ENCODE results near the gene DAPK2.
"Not testable (repeated sequence)": the region's sequence is repeated elsewhere in the genome, so short reads cannot be mapped to it uniquely, and the experiment has no call there.

DAPK2 gene

DNA sequence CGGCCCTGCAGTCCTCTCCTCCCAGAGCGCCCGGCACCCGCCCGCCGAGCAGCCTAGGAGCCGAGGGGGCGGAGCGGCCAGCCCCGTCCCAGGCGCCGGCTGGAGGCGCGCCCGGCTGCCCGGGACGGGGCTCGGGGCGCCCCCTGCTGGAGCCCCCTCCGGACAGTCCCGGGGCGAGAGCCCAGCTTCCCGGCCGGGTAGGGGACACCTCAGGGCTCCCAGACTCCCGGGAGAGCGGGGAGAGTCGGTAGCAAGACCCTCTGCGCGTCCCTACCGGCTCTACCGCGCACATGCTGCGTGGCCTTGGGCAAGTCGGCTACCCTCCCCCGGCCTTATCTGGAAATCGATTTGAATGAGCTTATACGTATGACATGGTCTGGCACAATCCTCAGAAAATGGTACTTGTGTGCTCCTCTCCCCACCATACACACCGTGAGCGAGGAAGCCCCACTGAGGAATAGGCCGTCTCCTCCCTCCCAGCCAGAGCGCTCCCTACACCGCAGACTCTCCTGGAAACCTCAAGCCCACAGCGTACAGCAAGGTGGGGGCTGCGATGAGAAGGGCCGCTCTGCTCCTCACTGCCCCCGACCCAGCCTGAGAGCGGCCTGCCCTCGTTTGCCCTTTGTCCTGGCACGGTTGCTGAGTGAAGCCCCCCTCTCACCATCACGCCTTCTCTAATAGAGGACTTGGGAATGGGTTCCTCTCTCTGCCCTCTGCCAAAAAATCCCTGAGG lies at the start of gene DAPK2:
TSS of gene DAPK2 (minus strand) at position 65 of the 733 bp plus-strand sequence. CDS start 6,224 bp downstream, outside the sequence.
- peak; percentile 77 for DNase-seq

DNA sequence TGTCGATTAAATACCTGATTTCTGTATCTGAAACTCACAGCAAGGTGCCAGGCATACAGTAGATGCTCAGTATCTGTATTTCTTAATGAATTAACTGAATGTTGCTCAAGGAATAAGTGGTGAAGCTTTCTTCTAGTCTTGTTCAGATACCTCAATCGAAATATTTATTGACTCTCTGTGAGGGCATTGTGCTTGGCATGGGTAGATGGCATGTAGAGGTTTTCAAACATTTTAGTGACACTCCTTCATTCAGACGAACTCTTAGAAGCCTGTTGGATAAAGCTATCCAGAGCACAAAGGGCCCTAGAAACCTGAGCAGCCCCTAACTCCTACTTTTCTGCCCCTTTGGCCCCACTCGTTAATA lies 49.1 kb upstream of the DAPK2 start:
- DNase-seq: no peak

DNA sequence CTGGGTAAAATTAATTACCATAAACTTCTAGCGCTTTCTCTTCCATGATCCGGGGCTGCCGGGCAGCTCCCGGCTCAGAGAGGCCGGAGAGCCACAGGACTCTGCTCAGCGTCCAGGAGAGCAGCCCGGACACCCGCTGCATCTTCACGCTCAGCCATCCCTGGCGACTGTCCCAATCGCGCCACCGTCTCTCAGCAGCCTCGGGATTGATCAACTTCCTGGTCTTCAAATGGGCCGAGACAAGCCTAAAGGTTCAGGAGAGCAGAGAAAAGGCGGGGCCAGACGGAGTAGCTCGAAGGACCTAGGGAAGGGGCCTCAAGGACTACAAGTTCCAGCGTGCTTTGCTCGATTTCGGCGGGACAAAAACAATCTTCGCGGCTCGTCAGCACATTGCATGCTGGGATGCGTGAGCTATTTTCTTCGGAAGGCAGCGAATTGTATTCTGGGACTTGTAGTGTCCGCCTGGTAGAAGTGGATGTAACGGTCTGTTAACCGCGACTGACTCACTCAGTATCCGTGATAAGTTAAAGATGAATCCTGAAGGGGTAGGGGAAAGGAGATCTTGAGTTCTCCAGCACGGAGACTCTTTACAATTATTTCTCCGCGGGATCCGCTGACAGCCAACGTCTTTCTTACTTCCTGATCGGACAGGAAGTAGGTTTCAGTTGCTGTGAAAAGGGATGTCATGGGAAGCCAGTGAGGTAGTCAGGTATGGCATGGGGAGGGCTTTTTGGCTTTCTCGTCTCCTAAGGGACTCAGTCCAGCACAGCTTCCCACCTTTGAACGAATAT lies 47.5 kb upstream of the DAPK2 start, which contains the start of gene CIAO2A:
TSS of gene CIAO2A (minus strand) at position 212 of the 791 bp plus-strand sequence. CDS start at position 142, 70 bp downstream.
- DNase-seq: peak; percentile 98

DNA sequence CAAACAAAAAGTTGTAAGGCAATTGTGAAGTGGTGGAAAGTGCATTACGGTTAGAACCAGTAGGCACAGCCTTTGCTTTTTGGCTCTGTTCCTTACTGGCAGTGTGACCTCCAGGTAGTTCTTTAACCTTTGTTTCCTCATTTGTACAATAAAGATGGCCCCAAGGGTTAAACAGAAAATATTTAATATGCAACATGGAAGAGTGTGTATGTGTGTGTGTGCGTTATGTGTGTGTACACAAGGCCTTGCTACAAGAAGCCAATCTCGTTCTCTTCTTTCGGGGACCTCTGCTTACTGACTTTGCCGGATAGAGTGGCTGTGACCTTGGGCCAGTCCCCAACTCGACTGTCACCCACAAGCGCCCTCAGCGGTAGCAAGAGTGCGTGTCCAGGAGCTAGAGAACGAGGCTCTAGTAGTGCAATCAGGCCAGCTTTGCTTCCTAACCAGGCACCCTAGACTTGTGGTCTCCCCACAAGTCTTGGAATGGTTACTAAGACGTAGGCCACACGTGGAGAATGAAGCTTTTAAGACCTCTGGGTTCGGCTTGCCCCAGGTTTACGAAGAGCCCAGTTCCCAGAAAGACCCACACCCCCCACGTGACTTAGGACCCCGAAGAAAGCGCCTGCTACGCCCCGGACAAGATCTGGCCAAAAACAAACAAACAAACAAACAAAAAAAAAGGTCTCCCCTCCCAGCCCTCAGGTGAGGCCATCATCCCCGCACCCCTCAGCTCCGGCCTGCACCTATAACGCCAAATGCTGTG lies 46.8 kb upstream of the DAPK2 start:
- peak; percentile 65 for DNase-seq

GRCh38 chr15:64092075-64092820 lies 46.0 kb upstream of the DAPK2 start:
- peak; percentile 31 for DNase-seq

DNA sequence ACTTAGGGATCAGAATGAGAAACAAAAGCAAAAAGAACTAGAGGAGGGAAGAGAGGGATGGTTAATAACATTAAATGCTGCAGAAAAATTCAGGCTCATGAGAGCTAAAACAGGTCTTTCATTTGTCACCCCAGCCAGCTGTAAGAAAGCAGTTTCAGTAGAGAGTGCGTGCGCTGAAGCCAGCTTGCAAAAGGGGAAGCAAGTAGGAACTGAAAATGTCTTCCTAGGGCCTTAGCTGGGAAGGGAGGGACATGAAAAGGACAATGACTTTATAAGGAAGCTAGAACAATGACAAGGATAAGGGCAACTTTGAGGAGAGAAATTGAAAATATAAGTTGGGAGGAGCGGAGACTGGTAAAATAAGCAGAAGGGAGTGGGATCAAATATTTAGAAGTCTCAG lies 44.2 kb upstream of the DAPK2 start:
- DNase-seq: no peak

GRCh38 chr15:64089543-64090280 lies 43.4 kb upstream of the DAPK2 start:
- DNase-seq: no peak

DNA sequence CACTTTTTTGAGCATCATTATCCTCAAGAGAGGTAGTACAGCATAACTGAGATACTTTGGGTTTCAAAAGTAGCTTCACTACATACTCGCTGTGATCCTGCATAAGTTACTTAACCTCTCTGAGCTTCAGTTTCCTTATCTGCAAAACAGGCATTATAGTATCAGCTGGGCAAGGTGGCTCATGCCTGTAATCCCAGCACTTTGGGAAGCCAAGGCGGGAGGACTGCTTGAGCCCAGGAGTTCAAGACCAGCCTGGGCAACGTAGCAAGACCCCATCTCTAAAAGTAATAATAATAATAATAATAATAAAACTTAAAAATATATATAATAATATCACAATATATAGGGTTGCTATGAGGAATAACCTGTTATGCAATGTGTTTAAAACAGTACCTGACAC lies 36.5 kb upstream of the DAPK2 start:
- DNase-seq: no peak

DNA sequence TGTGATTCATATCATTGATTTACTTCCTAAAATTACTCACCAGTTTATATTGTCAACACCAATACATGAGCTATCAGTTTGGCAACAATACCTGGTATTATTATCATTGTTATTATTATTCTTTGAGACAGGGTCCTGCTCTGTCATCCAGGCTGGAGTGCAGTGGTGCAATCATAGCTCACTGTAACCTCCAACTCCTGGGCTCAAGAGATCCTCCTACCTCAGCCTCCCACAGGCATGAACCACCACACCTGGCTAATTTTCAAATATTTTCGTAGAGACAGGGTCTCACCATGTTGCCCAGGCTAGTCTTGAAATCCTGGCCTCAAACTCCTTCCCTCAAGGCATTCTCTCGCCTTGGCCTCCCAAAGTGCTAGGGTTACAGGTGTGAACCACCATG lies 27.2 kb upstream of the DAPK2 start:
- DNase-seq: not testable (repeated sequence)

- no peak for DNase-seq
Observed at GRCh38 chr15:64072812-64073211, 26.5 kb upstream of the DAPK2 start.

- no peak for DNase-seq
Observed at GRCh38 chr15:64071931-64072765, 25.9 kb upstream of the DAPK2 start.

GRCh38 chr15:64070965-64071851 lies 24.9 kb upstream of the DAPK2 start:
- no peak for DNase-seq

GRCh38 chr15:64070106-64070505 lies 23.8 kb upstream of the DAPK2 start:
- no peak for DNase-seq

DNA sequence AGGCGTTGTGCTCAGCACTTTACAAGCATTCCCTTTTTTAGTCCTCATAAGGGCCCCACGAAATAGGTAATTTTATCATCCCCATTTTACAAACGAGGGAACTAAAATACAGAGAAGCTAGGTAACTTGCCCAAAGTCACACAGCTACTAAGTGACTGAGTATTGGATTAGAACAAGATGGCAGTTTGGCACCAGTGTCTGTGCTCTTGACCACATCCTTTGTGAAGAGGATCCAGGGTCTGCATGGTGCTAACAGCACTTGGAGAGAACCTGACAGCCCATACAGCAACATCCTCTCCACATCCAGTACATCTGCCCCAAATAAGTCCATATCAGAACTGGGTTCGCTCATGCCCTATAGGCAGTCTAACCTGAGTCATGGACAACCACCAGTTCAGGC lies 21.8 kb upstream of the DAPK2 start:
- DNase-seq: no peak

DNA sequence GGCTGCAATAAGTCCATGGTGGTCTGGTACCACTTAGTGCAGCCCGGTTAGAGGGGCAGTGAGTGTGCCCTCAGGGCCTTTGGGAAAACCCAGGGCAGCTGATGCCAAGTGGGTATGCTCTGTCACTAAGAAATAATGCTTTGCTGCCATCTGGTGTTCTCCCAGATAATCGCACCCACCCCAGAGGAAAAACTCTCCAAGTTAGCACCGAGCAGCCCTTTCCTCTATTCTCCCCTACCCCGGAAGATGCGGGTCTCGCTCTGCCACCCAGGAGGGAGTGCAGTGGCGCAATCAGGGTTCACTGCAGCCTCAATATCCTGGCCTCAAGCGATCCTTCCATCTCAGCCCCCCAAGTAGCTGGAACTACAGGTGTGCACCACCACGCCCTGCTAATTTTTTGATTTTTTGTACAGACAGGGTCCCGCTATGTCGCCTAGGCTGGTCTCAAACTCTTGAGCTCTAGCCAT lies 21.3 kb upstream of the DAPK2 start:
- DNase-seq: peak; percentile 81

DNA sequence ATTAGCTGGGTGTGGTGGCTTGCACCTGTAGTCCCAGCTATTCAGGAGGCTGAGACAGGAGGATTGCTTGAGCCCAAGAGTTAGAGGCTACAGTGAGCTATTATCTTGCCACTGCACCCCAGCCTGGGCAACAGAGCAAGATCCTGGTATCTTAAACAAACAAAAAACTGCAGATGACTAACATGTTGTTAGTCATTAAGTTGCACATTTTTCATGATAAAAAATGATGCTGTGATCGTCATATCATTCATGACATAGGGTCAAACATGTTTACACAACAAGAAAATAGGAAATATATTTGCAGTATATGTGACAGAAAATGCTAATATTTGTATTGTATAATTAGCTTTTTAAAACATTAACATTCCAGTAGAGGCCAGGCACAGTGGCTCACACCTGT lies 20.2 kb upstream of the DAPK2 start:
- no peak for DNase-seq

- no peak for DNase-seq
Observed at GRCh38 chr15:64060716-64061115, 14.4 kb upstream of the DAPK2 start.

DNA sequence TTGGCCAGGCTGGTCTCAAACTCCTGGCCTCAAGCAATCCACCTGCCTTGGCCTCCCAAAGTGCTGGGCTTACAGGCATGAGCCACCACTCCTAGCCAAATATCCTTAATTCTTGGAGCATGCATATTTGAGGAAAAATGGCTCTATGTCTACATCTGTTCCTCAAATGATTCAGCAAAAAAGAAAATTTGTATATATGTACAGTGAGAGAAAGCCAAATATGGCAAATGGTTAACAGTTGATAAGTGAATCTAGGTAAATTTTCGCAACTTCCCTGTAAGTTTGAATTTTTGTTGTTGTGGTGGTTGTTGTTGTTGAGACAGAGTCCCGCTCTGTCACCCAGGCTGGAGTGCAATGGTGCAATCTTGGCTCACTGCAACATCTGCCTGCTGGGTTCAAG lies 12.8 kb upstream of the DAPK2 start:
- not testable (repeated sequence) for DNase-seq

DNA sequence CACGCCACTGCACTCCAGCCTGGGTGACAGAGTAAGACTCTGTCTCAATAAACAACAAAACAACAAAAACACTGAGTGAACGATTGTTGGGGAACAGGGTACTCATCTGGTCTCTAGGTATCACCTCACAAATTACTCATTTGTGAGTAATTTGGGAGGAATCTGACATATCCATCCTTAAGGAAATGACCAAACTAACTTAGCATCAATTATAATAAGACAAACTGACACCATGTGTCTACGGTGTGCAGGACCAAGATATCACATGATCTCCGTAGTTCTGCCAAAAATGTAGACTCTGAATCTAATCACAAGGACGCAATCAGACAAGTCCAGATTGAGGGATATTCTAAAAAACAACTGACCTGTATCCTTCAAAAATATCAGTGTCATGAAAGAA lies 12.0 kb upstream of the DAPK2 start:
- DNase-seq: no peak

GRCh38 chr15:64053674-64054073 lies 7.4 kb upstream of the DAPK2 start:
- DNase-seq: not testable (repeated sequence)
